GM12874 (cell line): ENCODE measurements around the gene ZFAND3.

Experiments
- TF ChIP-seq, protein P1 (sequence below): IDR thresholded peaks from 2 replicates; pipeline ENCODE4 v1.5.1; 2011; ENCODE audit warnings: low read depth, mild to moderate bottlenecking, control low read depth, low read length, moderate library complexity; ENCODE audit not compliant: insufficient read depth

ZFAND3 gene

DNA sequence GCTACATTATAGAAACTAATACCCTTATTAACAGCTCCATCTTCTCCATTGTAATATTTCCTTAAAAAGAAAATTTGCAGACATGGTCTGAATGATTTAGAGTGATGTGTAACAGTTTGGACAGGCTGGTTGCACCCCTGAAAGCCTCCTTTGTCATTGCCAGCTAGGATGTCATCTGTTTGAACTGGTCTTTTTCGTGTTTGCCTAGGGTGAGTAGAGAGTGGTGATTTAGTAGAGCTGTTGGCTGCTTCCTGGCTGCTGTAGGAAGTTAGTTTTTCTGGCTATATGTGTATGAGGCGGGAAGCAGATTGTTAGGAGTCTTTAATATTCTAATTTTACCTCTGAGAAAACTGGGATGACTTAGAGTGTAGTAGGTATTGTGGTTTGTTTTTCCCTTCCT is 101.1 kb downstream of the ZFAND3 start:
- TF ChIP-seq, protein P1, sequence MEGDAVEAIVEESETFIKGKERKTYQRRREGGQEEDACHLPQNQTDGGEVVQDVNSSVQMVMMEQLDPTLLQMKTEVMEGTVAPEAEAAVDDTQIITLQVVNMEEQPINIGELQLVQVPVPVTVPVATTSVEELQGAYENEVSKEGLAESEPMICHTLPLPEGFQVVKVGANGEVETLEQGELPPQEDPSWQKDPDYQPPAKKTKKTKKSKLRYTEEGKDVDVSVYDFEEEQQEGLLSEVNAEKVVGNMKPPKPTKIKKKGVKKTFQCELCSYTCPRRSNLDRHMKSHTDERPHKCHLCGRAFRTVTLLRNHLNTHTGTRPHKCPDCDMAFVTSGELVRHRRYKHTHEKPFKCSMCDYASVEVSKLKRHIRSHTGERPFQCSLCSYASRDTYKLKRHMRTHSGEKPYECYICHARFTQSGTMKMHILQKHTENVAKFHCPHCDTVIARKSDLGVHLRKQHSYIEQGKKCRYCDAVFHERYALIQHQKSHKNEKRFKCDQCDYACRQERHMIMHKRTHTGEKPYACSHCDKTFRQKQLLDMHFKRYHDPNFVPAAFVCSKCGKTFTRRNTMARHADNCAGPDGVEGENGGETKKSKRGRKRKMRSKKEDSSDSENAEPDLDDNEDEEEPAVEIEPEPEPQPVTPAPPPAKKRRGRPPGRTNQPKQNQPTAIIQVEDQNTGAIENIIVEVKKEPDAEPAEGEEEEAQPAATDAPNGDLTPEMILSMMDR: no peak

DNA sequence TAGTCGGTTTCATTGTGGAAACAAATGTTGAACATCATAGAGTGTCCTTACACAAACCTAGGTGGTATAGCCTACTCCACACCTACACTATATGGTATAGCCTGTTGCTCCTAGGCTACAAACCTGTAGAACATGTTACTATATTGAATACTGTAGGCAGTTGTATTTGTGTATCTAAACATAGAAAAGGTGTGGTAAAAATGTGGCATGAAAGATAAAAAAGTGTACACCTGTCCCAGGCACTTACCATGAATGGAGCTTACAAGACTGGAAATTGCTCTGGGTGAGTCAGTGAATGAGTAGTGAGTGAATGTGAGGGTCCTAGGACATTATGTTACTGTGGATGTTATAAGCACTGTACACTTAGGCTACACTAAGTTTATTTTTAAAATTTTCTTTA is 103.0 kb downstream of the ZFAND3 start:
- TF ChIP-seq, protein P1: no peak

DNA sequence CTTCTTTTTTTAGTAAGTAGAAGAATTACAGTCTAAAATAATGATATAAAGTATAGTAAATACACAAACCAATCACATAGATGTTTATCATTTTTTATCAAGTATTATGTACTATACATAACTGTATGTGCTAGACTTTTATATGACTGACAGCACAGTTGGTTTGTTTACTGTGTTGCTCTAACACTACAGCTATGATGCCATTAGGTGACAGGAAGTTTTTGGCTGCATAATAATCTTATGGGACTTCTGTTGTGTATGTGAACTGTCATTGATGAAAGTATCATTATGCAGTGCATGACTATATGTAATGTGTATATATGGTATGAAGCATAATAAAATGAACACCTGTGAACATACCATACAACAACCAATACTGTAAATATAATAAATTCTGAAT is 104.0 kb downstream of the ZFAND3 start:
- TF ChIP-seq, protein P1: no peak

DNA sequence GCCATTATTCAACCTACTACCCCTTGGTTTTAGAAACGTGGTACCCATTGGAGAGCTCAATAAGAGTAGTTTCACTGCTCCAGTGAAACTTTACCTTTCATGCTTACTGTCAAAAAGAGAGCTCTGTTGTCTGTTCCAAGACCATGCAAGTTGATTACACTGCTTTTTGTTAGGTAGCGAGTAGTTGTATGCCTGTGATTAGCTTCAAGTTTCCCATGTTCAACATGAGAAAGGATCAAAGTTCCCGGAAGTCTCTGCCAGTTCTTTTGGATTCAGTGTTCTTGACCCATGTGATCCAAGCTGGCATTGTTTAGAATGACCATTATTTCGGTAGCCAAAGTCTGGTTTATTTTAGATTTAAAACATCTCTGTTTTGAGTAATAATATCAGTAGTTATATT is 107.1 kb downstream of the ZFAND3 start:
- TF ChIP-seq, protein P1: no peak

DNA sequence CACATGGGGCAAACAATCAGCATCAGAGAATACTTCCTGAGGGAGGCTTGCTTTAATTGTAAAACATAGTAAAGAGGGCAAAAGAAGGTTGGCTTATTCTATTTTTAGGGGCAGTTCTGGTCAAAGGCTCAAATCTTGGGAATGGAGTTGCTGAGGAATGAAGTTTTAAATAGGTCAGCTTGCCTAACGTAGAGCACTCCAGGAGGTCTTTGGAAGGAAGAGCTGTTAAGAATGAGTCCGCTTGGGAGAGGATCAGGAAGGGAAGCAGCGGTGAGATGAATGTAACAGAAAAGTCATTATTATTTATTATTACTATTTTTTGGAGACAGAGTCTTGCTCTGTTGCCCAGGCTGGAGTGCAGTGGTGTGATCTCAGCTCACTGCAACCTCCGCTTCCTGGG is 108.7 kb downstream of the ZFAND3 start:
- TF ChIP-seq, protein P1: no peak

DNA sequence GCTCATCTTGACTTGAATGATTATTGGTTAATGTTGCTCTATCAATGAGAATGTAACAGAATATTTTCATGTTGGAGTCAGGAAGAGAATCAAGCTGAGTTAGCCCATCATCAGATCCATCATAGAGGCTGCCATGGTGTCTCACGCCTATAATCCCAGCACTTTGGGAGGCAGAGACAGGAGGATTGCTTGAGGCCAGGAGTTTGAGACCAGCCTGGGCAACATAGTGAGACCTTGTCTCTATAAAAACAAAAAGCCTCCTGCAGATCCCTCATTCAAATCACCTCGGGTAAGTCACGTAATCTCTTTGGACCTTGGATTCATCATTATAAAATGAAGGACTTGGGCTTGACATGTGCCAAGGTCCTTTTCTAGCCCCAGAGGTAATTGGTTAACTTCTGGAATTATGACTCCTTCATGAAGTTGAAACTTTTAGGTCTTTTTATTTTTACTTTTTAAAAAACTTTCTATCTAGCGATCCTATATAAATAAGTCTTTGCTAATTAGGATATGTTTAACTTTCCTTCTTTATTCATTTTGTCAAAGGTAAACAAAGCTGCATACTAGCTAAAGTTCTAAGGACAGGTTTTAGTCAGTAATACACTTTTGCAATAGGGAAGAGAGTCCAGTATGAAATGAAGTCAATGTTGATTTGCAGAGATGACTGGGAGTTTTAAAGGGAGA is 110.9 kb downstream of the ZFAND3 start:
- TF ChIP-seq, protein P1: no peak

DNA sequence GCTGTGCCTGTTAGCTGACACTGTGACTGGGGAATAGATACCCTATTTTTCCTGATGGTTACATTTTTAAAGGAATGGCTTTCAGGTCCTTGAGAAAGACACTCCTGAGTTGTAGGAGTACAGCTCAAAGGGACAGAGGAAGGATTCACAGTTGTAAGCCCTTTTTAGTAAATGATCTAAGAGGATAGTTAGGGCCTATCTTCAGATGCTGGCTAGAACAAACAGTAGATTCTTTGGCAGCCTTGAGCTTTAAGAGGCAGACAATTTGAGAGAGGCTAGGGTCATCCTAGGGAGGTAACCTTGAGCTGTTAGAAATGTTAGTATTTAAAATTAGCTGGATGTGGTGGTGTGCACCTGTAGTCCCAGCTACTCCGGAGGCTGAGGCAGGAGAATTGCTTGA is 111.5 kb downstream of the ZFAND3 start:
- TF ChIP-seq, protein P1: no peak

DNA sequence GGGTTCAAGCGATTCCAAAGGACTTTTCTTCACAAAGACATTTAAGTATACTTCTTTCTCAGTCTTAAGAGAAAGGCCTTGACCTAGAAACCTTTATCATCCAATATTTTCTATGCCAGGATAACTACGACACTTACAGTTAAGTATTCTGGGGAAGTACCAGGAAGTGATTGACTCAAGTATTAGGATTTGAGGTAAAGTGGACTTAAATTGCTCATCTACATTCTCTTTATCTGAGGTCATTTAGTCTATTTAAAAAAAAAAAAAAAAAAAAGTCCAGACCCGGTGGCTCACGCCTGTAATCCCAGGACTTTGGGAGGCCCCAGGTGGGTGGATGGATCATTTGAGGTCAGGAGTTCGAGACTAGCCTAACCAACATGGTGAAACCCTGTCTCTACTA is 114.7 kb downstream of the ZFAND3 start:
- TF ChIP-seq, protein P1: no peak
